Dermis microvascular lymphatic vessel endothelial cell (primary cell): Measurements from ENCODE around the gene ZNF415. TPM values are rescaled to one million over a fixed set of nuclear protein-coding genes. Genes with fewer than 3 reads are reported as not detected.
"Not testable (repeated sequence)": the region's sequence is repeated elsewhere in the genome, so short reads cannot be mapped to it uniquely, and the experiment has no call there.

ENCODE experiments used
- DNase-seq, 2 donors: peaks; one replicate each; pipeline versions ENCODE4 v3.0.0 to v3.0.0-alpha.2; 2010; ENCODE audit warnings: low read depth in 2 of 2
- total RNA-seq: library from RNA; depleted of rRNA; stranded (reverse); fragments of >200 nt; gene quantifications from 2 replicates; pipeline ENCODE4 v1.2.1, GENCODE V29; 2014

Gene ZNF415
- total RNA-seq = 1.2 and 1.8 TPM in 2 replicates

DNA sequence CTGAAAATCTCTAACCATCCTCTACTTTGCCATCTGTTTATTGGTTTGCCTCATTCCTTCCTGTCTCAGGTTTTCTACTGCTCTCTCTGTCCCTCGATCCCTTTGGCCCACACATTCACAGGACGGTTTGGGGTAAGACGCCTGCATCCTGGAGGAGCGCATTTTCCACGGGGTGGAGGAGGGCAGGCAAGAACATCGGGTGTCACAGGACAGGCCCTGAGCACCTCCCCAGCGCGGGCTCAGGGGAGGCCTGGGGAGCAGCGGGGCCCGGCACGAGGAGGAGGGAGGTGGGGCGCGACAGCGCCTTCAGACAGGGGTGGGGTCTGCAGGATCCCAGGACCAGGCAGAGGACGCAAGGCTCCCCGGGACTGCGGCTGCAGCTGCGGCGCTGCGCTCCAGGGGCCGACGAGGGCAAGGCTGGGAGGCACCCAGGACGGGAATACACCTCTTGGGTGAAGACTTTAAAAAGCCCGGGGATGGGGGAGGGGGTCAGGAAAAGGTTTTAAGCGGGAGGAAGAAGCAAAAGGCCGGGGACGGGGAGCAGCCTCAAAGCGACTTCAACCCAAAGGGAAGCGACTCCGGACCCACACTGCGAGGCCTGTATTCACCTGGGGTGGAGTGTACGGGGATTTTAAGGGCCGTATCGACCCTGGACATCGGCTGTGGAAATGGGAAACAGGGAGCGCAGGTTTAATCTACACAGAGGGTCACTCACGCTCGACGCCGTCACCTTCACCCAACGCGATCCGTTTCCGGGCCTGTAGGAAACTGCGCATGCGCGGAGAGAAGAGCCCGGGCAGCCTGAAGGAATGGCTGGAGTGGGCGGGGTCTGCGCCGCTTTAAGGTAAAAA, at the start of gene ZNF415:
Gene ZNF415, minus strand, starts transcription at position 770 of the 851 bp plus-strand sequence. CDS start 10,234 bp downstream, outside the sequence.
- peak; percentile 12 to 68 for DNase-seq

DNA sequence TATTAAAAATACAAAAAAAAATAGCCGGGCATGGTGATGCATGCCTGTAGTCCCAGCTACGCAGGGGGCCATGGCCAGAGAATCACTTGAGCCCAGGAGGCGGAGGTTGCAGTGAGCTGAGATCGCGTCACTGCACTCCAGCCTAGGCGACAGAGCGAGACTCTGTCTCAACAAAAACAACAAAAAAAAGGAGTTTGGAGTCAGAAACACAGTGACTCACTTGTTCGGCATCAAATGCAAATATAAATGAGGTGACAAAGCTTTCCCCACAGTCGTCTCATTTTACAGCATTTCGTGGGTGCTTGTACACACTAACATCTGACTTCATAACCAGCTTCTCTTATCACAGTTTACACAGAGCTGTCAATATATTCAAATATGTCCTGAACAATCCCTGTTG, 49.5 kb upstream of the ZNF415 start:
- DNase-seq = no peak

DNA sequence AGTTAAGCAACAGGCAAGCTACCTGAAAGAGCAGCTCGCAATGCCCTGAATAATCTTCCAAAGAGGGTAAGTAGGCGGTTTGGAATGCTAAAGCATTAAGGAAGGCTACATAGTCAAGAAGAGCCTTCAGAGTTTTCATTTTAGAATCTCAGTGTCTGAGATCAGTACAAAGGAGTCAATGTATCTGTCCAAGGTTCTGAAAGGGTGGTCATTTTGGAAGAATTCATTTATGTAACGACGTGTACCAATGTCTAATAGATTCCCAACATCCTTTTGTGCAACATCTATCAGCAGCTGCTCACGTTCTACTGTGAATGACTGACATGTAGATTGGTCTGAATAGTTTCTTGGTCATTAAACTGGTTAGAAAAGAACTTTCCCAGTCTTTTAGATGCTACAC, 45.3 kb upstream of the ZNF415 start:
- DNase-seq = no peak

DNA sequence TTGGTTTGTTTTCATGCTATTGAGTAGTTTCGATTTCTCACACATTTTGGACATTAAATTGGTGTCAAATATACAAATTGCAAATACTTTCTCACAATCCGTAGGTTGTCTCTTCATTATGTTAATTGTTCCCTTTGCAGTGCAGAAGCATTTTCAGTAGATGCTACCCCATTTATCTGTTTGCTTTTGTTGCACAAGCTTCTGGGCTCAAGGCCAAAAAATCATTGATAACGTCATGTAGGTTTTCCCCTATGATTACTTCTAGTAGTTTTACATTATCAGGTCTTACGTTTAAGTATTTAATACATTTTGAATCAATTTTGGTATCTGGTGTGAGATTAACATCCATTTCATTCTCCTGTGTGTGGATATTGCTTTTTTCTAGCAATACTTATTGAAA, 40.2 kb upstream of the ZNF415 start:
- DNase-seq = peak in 1 of 2 donors; percentile 32

DNA sequence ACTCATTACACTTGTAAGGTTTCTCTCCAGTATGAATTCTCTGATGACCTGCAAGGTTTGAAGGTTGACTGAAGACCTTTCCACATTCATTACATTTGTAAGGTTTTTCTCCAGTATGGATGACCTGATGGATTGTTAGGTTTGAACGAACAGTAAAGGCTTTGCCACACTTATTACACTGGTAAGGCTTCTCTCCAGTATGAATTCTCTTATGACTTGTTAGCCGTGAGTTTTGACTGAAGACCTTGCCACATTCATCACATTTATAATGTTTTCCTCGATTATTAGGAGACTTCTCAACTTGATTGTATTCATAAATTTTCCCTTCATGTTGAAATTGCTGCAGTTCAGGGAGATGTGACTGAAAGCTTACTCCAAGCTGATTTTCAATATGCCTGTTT, 33.0 kb upstream of the ZNF415 start:
- DNase-seq = no peak

DNA sequence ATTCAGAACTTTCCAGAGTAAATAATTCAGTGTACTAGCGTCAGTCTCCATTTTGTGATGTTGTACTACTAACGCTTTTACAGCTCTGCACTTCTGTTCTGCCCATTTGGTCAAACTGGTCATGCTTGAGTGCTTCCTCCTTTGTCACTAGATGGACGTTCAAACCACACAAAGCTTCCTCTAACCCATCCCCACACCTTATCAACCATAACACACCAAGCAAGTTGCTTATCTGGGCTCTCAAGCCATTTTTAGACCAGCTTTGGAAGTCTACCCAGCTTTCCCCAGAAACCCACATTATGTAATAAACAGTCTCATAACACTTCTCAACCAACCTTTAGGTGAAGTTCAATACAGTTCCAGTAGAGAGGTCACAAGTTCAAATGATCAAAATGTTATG, 28.4 kb upstream of the ZNF415 start:
- no peak for DNase-seq

DNA sequence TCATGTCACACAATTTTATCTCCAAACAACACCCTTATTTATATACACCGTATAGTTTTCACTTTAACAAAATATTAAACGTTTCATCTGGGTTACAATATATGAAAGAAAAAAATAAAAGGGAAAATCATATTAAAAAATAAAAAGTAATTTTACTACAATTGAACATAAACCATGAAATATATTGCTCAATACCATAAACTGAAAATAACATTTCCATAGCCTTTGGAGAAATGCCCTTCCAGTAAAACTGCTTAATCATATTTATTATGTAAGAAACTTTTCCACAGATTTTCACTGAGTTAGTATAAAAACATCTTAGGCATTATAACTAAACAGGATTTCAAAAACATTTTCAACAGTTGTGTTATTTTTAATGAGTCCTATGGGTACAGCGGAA, 27.6 kb upstream of the ZNF415 start:
- no peak for DNase-seq

DNA sequence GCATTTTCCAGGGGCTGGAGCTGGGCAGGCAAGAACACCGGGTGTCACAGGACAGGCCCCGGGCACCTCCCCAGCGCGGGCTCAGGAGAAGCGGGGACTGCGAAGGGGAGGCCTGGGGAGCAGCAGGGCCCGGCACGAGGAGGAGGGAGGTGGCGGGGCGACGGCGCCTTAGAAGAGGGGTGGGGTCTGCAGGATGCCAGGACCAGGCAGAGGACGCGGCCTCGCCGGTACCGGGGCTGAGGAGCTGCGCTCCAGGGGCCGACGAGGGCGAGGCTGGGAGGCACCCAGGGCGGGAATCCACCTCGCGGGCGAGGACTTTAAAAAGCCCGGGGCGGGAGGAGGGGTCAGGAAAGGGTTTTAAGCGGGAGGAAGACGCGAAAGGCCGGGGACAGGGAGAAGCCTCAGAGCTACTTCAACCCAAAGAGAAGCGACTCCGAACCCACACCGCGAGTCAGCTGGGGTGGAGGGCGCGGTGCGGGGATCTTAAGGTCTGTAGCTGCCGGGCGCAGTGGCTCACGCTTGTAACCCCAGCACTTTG, 25.5 kb upstream of the ZNF415 start:
- peak in 1 of 2 donors; percentile 18 for DNase-seq

DNA sequence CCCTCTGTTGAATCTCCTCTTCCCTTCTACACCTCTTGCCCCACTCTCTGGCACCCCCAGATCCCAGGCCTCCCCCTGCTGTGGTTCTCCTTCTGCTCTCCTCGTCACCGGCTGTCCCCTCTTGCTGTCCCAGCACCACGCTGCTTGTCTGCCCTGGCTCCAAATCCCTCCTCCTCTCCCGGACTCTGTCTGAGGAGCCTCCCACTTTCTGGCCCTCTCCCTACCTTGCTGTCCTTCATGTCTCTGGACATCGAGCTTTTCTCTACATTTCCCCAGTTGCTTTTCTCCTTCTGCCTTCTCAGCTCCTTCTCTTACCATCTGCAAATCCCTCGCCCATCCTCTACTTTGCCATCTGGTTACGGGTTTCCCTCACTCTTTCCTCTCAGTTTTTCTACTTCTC, 24.9 kb upstream of the ZNF415 start:
- DNase-seq = peak in 1 of 2 donors; percentile 8

DNA sequence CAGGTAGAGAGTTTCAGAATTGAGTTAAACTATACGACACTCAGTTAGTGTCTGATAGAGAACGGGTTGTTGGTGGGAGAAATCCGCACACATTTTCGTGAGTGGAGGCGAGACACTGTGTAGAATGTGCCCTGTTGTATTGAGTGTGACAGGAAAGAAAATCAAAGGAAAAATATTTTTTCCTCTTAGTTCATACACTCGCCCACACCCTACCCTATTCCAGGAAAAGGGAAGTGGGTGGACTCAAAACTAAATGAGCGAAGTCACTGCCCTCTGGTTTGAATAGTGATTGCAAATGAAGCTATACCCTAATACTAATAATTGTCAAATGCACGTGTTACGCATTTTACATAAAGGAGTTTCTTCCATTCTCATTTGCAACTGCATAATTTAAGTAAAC, 24.1 kb upstream of the ZNF415 start:
- DNase-seq = no peak

DNA sequence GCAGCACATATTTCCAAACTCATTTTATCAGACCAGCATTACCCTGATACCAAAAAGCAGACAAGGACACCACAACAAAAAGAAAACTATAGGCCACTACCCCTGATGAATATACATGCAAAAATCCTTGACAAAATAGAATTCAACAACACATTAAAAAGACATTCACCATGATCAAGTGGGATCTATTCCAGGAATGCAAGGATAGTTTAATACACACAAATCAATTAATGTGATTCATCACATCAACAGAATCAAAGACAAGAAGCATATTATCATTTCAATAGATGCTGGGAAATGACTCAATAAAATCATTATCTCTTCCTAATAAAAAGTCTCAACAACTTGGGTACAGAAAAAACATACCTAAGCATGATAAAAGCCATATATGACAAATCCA, 14.9 kb upstream of the ZNF415 start:
- no peak for DNase-seq

DNA sequence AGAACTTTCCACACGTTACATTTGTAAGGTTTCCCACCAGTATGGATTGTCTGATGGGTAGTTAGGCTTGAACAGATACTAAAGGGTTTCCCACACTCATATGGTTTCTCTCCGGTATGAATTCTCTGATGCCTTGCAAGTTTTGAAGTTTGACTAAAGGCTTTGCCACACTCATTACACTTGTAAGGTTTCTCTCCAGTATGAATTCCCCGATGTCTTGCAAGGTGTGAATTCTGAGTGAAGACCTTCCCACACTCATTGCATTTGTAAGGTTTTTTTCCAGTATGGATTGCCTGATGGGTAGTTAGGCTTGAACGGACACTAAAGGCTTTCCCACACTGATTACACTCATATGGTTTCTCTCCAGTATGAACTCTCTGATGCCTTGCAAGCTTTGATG, 7.6 kb upstream of the ZNF415 start:
- no peak for DNase-seq

DNA sequence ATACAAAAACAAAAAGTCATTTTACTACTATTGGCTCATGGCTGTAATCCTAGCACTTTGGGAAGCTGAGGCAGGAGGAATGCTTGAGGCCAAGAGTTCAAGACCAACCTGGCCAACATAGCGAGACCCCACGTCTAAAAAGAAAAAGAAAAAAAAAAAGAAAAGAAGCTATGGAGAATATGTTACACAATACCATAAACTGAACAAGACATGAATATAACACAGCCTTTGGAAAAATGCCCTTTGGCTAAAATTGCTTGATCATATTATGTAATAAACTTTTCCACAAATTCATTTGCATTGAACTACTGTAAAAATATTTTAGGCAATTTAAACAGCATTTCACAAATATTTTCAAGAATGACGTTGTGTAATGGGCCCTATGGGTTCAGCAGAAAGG, 3.7 kb upstream of the ZNF415 start:
- no peak for DNase-seq

DNA sequence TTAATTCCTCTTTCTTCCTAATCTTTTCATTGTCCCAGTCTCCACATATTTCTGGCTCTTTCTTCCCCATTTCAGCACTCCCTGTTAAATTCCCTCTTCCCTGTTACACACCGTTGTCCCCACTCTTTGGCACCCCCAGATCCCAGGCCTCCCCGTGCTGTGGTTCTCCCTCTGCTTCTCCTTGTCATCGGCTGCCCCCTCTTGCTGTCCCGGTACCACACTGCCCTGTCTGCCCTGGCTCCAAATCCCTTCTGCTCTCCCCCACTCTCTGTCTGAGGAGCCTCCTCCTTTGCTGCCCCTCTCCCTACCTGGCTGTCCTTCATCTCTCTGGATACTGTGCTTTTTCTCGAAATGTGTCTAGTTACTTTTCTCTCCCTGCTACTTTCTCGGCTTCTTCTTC, 983 bp downstream of the ZNF415 start:
- no peak for DNase-seq

DNA sequence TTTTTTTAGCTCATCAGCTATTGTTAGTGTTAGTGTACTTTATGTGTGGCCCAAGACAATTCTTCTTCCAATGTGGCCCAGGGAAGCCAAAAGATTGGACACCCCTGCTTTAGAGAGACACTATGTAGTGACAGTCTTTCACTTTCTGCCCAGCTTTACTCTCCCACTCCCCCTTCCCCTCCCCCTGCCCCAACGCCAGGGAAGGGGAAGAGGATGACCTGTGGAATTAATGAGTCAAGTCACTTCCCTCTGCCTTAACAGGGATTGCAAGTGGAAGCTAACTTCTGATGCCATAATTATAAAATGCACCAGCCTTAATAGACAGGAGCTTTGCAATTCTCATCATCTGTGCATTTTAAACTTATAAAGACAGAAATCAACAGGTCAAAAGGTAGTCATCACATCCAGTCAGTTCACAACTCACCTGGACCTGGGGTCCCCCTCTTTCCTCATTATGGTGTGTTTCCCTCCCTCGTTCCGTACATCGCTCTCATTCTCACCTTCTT, 1.6 kb downstream of the ZNF415 start:
- peak in 1 of 2 donors; percentile 11 for DNase-seq

DNA sequence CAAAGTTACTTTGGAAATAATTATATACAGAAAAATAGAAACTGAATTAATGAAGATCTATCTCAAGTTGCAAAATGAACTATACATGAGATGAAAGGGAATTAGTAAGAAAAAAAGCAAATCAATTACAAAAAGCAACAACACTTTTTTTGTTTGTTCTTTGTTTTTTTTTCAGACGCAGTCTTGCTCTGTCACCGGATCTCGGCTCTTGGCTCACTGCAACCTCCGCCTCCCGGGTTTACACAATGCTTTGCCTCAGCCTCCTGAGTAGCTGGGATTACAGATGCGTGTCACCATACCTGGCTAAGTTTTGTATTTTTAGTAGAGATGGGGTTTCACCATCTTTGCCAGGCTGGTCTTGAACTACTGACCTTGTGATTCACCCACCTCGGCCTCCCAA, 2.2 kb downstream of the ZNF415 start:
- peak in 1 of 2 donors; percentile 13 for DNase-seq

DNA sequence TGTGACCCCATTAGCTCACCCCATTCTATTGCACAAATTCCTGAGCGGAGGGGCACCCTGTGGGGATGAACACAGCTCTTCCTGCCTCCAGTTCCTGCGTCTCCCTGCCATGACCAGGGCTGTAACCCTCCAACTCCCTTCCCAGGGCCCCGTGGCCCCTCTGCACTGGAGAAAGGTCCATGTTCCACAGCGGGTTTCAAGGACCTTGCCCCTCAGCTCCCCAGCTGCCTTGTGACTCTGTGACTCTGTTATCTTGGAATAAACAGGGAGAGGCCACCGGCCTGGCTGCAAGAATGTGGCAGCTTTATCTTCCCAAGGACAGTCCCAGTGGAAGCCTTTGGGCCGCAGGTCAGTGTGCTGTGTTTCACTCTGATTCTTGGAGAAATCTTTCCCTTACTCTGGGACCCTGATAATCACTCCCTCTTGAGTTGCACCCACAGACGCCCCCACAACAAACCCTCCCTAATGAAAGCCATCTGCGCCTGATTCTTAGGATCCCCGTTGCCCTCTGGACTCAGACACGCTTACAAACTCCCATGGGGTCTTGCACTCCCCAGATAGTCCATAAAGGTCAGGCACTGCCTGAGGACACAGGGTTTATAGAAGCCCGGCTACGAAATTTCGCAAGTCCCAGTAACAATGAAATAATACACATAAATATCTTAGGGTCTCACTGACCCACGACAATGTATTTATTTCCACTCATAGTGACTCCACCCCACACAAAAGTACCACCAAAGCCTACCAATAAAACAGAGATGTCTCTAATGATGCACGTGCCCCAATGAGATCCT, 5.8 kb downstream of the ZNF415 start:
- not testable (repeated sequence) for DNase-seq

DNA sequence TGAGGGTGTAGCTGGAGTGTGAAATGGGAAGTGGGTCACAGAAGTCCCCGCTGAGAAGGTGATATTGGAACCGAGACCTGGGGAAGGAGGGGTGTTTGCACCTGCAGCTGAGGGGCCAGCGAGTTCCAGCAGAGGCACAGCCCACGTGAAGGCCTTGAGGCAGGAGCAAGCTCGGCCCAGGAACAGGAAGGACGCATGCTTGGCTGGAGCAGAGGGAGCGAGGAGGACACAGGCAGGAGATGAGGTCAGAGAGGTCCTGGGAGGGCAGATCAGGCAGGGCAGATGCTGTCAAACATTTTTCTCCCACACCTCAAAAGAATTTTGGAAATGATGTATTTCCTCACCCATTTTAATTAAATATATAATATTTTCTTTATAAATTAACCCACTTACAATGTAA, 9.3 kb downstream of the ZNF415 start:
- no peak for DNase-seq

DNA sequence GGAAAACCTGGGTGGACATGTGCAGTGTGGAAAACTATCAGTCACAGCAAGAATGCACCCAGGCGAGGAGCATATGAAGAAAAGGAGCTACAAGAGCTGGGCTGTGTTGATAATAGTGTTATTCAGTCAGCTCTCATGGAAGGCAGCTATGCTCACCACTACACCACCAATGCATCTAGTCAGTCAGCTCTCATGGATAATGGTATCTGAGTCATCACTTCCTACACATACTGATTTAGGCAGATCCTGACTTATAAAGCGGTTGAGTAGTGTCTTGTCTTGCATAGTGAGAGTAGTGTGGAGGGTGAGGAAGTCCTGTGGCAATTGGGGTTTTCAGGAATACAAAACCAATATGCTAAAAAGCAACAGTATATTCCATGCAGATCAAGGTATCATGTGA, 20.4 kb downstream of the ZNF415 start:
- no peak for DNase-seq

DNA sequence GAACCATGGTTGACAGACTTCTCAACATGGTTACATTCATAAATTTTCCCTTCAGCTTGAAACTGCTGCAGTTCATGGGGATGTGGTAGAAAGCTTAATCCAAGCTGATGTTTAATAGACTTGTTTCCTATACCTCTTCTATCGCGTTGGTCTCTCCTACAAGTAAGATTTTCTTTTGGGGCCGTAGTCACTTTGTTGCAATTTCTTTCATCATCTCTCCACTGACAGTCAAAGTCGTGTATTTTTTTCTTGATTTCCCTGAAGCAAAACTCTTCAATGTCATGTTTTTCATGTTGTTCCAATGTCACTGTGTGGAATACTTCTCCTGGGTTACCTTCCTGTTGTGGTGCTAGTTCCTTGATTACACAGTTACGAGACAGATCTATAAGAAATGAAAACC, 23.2 kb downstream of the ZNF415 start:
- no peak for DNase-seq

DNA sequence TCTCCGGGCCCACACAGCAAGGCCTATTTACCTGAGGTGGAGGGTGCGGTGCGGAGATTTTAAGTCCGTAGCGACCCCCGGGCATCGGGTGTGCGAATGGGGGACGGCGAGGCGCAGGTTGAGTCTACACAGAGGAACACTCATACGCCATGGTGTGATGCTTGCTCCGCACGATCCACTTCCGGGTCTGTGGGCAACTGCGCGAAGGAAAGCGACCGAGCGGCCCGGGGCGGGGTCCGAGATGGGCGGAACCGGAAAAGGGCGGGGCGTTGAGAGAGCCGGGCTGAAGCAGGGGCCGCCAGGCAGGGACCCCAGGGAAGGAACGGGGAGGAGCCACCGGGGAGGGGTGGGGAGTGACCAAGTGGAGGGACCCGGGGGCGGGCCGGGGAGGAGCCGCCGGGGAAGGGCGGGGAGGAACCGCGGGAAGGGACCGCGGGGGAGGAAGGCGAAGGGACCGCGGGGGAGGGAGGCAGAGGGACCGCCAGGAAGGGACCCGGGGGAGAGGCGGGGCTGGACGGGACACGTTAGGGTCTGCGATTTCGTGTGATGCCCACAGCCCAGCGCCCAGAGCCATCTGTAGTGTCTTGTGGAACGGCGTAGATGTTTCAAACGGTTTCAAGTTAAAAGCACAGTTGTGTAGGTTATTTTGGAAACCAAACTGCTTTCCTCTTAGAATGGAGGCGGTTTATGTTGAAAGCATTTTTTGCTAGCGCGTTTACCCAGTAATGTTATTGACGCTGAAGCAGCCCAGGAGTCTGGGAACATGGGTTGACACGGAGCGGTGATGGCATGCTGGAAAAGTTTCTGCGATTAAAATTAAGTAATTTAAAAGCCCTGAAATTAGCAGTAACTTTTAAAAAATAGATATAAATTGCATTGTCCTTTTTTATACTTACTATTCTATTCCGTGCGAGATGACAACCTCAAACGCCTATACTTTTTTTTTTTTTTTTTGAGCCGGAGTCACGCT, 29.2 kb downstream of the ZNF415 start, which contains the start of gene ZNF160:
Gene ZNF160, minus strand, starts transcription at position 189 of the 970 bp plus-strand sequence. CDS start 17,146 bp downstream, outside the sequence.
- DNase-seq = peak; percentile 84 to 97
